Medulla oblongata (tissue), 1 donor: ENCODE measurements around the gene SNAPC2.
A peak's percentile ranks its signal among the peaks of the same experiment; 100 is the strongest.

ENCODE experiments used
- DNase-seq: peaks from one replicate; pipeline ENCODE4 v3.0.0-alpha.2; 2015; ENCODE audit errors: extremely low spot score

Gene SNAPC2

GRCh38 chr19:7968796-7969554 is 48.8 kb downstream of the SNAPC2 start:
- DNase-seq, result no peak

GRCh38 chr19:7969555-7969939 is 49.4 kb downstream of the SNAPC2 start:
- DNase-seq, result no peak

- DNase-seq, result peak; percentile 37
Observed at GRCh38 chr19:7970716-7971448, 50.7 kb downstream of the SNAPC2 start.

GRCh38 chr19:7971553-7972520 is 51.7 kb downstream of the SNAPC2 start:
- peak; percentile 43 for DNase-seq
